Activated naive CD4-positive, alpha-beta T cell (primary cell): ENCODE data around the gene NT5DC3.

ENCODE experiments used
- DNase-seq, 4 experiments: peaks; one replicate each; lab custom pipeline; 2025; lab: John Stamatoyannopoulos, UW

The NT5DC3 gene

GRCh38 chr12:103783744-103784664, 57.0 kb downstream of the NT5DC3 start:
- no peak for DNase-seq

- DNase-seq = no peak
Measured at GRCh38 chr12:103782399-103782798, 58.6 kb downstream of the NT5DC3 start.

- DNase-seq = no peak
Measured at GRCh38 chr12:103780992-103781391, 60.0 kb downstream of the NT5DC3 start.

DNA sequence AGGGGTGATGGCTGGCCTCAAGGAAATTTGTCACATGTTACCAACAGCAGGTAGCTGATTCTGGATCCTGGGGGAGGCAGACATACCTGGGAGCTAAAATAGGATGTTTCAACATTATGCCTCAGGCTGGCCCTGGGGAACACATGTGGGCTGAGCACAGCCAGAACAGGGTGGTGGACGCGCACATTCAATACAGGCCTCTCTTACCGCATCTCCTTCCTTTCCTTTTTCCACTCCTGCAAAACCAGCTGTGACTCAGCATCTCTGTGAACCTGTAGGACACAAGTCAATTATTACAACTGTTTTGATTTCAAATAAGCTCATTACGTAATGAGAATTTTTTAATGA, 61.0 kb downstream of the NT5DC3 start:
- DNase-seq = no peak

DNA sequence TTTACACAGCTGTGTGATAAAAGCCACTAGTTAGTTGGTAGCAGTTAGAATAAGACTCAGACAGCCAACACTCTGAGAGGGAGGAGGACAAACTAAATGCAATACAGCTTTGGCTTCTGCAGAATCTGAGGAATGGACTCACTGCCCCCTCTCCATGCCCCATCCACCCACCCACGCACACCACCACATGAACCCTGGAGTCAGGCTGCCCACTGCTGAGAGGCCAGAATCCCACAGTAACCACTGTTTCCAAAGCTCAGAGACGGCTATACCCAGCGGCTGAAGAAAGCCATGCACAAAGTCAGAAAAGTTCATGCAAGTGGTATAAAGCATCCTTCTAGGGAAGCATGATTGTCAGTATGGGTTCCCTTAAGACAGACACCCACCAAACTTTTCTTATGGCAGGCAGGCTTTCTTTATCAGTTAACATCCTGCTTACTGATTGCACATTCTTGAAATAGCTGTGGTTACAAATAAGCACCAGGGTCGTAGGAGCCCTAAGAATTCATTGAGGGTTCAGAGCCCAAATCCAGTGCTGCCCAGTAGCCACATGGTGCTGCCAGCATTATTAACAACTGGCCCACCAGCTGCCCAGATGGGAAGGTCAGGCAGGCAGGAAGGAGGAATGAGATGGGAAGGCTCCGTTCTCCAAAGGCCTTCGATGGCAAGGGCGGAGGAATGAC, 61.5 kb downstream of the NT5DC3 start:
- no peak for DNase-seq

DNA sequence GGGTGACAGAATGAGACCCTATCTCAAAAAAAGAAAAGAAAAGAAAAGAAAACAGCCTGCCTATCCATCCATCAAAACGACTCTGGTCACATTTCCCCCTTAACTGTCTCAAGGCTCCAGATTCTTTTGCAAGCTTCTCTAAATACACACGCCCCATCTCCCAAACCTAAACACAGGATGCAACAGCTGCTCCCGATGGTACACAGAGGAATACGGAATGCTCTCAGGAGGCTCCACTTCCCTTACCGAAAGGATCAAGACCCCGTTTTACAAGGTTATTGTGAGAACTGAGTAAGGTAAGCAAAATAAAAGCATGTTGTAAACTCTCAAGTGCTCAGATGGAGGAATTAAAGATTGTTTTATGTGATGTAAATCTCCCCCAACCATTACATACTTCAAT, 62.3 kb downstream of the NT5DC3 start:
- no peak for DNase-seq

- DNase-seq = no peak
Measured at GRCh38 chr12:103774977-103775560, 66.0 kb downstream of the NT5DC3 start.

GRCh38 chr12:103773109-103773910, 67.7 kb downstream of the NT5DC3 start:
- DNase-seq = no peak

DNA sequence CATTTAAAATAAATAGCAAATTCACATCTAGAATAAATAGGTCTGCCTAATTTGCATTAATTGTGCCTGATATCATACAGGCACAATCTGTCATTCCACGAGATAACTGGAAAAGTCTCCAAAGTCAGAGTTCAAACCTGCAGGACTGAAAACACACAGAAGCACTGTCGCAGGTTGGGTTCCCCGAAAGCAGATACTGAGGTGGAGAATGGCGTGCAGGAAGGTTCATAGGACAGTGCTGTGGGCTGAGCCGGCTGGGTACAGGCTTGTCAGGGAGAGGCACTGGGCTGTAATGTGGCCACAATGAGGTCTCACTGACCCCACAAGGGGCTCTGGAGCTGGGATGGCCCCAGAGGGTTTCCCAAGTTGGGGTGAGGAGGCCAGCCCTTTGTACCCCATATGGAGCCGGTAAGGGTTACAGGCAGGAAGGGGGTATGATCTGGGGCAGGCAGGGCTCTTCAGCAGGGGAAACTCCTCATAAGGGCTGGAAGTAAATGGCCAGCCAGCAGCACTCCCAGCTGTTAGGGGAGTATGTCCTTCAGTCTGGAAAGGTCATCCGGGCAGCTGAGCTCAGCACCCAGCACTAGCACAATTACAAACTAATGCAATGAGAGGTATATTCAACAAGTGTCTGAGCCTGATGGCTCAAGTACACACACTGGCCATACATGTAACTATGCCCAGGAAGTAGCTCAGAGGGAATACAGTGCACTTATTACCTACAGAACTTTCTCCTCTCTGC, 68.5 kb downstream of the NT5DC3 start:
- DNase-seq = no peak

DNA sequence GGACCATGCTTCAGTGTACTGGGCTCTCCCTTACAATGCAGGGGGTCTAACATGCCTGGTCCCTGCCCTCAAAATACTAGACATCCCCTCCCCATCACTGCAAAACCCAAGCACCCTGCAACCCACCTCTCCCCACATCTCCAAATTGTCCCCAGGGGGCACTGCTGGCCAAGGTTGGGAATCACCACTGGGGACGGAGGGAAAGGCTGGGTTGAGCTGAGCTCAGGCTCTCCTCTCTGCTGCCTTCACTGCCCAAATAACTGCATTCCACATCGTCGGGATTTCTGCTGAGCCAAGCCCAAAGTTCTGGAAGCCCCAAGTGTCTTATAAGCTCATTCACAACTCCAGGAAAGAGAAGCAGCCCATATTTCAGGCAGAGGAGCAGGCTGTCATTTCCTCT, 69.6 kb downstream of the NT5DC3 start:
- DNase-seq = no peak

- DNase-seq = no peak
Measured at GRCh38 chr12:103769240-103769945, 71.6 kb downstream of the NT5DC3 start.

- DNase-seq = no peak
Measured at GRCh38 chr12:103768467-103769123, 72.4 kb downstream of the NT5DC3 start.

- no peak for DNase-seq
Measured at GRCh38 chr12:103766028-103766427, 75.0 kb downstream of the NT5DC3 start.

DNA sequence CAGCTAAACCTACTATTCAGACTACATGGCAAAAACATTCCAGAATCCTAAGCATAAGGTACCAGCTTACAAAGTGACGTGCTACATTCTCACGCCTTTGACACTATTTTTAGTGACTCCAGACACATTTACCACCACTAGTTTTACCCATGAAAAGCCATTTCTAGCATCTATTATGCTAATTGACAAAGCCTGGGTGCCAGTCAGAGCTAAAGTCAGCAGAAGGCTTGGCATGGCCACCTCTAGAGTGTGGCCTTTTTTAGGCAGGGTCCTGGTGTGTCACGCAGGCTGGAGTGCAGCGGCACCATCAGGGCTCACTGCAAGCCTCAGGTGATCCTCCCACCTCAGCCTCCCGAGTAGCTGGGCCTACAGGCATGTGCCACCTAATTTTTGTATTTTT, 75.7 kb downstream of the NT5DC3 start:
- no peak for DNase-seq

- DNase-seq = no peak
Measured at GRCh38 chr12:103762473-103762872, 78.6 kb downstream of the NT5DC3 start.

GRCh38 chr12:103758310-103759089, 82.5 kb downstream of the NT5DC3 start:
- DNase-seq = no peak

DNA sequence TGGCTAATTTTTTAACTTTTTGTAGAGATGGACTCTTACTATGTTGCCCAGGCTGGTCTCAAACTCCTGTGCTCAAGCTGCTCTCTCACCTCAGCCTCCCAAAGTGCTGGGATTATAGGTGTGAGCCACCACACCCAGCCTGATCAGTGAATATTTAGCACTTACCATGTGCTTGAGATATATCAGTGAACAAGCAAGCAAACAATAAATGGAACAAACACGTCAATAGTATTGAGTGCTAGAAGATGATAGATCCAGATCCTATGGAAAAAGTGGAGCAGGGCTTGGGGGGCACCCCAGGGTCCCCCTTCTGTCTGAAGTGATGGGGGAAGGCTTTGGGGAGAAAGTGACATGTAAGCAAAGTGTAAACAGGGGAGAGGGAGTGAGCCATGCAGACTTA, 83.8 kb downstream of the NT5DC3 start:
- no peak for DNase-seq

- DNase-seq = no peak
Measured at GRCh38 chr12:103756443-103756842, 84.6 kb downstream of the NT5DC3 start.

DNA sequence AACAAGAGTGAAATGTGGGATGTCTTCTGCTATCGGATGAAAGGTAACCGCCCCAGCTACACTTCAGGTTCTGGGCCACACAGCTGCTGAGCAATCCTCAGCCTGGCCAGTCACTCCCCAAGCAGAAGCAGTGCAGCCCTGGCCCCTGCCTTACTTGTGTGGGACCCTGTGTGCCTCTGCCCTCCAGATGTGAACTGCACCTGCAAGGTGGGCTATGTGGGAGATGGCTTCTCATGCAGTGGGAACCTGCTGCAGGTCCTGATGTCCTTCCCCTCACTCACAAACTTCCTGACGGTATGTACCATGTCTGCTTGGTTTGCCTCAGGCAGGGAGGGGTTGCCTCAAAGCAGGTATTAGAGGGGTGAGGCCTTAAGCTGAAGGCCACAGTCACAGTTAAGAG, 85.6 kb downstream of the NT5DC3 start:
- DNase-seq = no peak

DNA sequence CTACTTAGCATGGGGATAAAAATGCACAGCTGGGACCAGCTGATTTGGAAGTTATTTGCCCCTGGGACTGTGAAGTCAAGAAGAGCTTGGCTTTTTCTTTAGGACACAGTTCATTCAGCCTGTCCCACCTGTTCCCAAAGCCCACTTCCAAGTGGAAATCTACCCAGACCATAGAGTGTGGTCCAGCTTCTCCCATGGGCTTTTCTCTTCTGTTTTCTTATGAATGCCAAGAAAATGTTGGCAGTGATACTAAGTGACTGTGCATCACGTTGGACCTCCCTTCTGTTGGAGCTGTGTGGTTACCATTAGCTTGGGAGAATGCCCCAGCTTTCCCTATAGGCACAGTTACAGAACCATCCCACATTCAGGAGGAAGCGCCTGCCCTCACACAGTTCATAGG, 89.4 kb downstream of the NT5DC3 start:
- DNase-seq = no peak
